ENCODE measurements around the gene LARGE1. TPM values are rescaled to one million over a fixed set of nuclear protein-coding genes. Genes with fewer than 3 reads are reported as not detected.

The LARGE1 gene
- total RNA-seq, 1 donor from 2014 or later = 81.2 TPM

GRCh38 chr22:33415401-33415800 is 504.9 kb downstream of the LARGE1 start:
- Mint-ChIP-seq H3K4me3 (ENCODE audit: unreplicated experiment) (no peak overlapping the region), H3K9me3 (ENCODE audit: unreplicated experiment) (peaks cover 2% of the 10 kb centered on the region), H3K27ac (ENCODE audit: unreplicated experiment) (no peak overlapping the region), H3K36me3 (ENCODE audit: unreplicated experiment) (no peaks in the 10 kb centered on the region), H3K4me1 (ENCODE audit: low read depth, unreplicated experiment) (no peaks in the 10 kb centered on the region), H3K27me3 (ENCODE audit: unreplicated experiment) (peaks cover 2% of the 10 kb centered on the region)
- DNase-seq = no peak
- TF ChIP-seq CTCF (IDR thresholded peaks at IDR 0.05; ENCODE audit: partially characterized antibody, unreplicated experiment) = no peak

GRCh38 chr22:33409079-33409478 is 511.2 kb downstream of the LARGE1 start:
- Mint-ChIP-seq H3K4me3 (ENCODE audit: unreplicated experiment) (peak overlapping the region; percentile 3), H3K27me3 (ENCODE audit: unreplicated experiment) (peaks cover 2% of the 10 kb centered on the region), H3K9me3 (ENCODE audit: unreplicated experiment) (no peaks in the 10 kb centered on the region), H3K4me1 (ENCODE audit: low read depth, unreplicated experiment) (peaks cover 4% of the 10 kb centered on the region), H3K27ac (ENCODE audit: unreplicated experiment) (peak overlapping the region; percentile 77), H3K36me3 (ENCODE audit: unreplicated experiment) (no peaks in the 10 kb centered on the region)
- peak; percentile 59 for DNase-seq
- no peak for TF ChIP-seq CTCF (IDR thresholded peaks at IDR 0.05; ENCODE audit: partially characterized antibody, unreplicated experiment)

- DNase-seq = no peak
- H3K9me3 Mint-ChIP-seq (ENCODE audit: unreplicated experiment) = no peaks in the 10 kb centered on the region
- H3K4me3 Mint-ChIP-seq (ENCODE audit: unreplicated experiment) = no peak overlapping the region
- H3K36me3 Mint-ChIP-seq (ENCODE audit: unreplicated experiment) = no peaks in the 10 kb centered on the region
- no peak for TF ChIP-seq CTCF (IDR thresholded peaks at IDR 0.05; ENCODE audit: partially characterized antibody, unreplicated experiment)
- H3K27ac Mint-ChIP-seq (ENCODE audit: unreplicated experiment) = no peak overlapping the region
- peaks cover 4% of the 10 kb centered on the region for H3K4me1 Mint-ChIP-seq (ENCODE audit: low read depth, unreplicated experiment)
- H3K27me3 Mint-ChIP-seq (ENCODE audit: unreplicated experiment) = peaks cover 2% of the 10 kb centered on the region
Observed at GRCh38 chr22:33405194-33405593, 515.1 kb downstream of the LARGE1 start.

GRCh38 chr22:33404723-33405122 is 515.6 kb downstream of the LARGE1 start:
- Mint-ChIP-seq H3K36me3 (ENCODE audit: unreplicated experiment) (no peaks in the 10 kb centered on the region), H3K27ac (ENCODE audit: unreplicated experiment) (no peak overlapping the region)
- TF ChIP-seq CTCF (IDR thresholded peaks at IDR 0.05; ENCODE audit: partially characterized antibody, unreplicated experiment) = no peak

GRCh38 chr22:33402325-33402724 is 518.0 kb downstream of the LARGE1 start:
- Mint-ChIP-seq H3K36me3 (ENCODE audit: unreplicated experiment) (no peaks in the 10 kb centered on the region), H3K9me3 (ENCODE audit: unreplicated experiment) (no peaks in the 10 kb centered on the region), H3K4me1 (ENCODE audit: low read depth, unreplicated experiment) (no peaks in the 10 kb centered on the region), H3K4me3 (ENCODE audit: unreplicated experiment) (no peak overlapping the region), H3K27ac (ENCODE audit: unreplicated experiment) (no peak overlapping the region), H3K27me3 (ENCODE audit: unreplicated experiment) (no peaks in the 10 kb centered on the region)
- no peak for TF ChIP-seq CTCF (IDR thresholded peaks at IDR 0.05; ENCODE audit: partially characterized antibody, unreplicated experiment)
- no peak for DNase-seq

More at GRCh38 chr22:33404723-33405122, 515.6 kb downstream of the LARGE1 start:
- Mint-ChIP-seq H3K9me3 (ENCODE audit: unreplicated experiment) (no peaks in the 10 kb centered on the region), H3K4me3 (ENCODE audit: unreplicated experiment) (no peak overlapping the region), H3K27me3 (ENCODE audit: unreplicated experiment) (peaks cover 2% of the 10 kb centered on the region), H3K4me1 (ENCODE audit: low read depth, unreplicated experiment) (peaks cover 4% of the 10 kb centered on the region)
- DNase-seq = no peak

Measured in glutamatergic neuron (in vitro differentiated cells).